Ovary (tissue), 9 donors: ENCODE data around the gene NGEF. TPM values are rescaled to one million over a fixed set of nuclear protein-coding genes. Genes with fewer than 3 reads are reported as not detected.

Experiments
- DNase-seq, 5 donors: peaks; one replicate each; pipeline ENCODE4 v3.0.0-alpha.2; 2019 to 2020
- H3K27ac ChIP-seq, 2 donors: fragments of 200-600 bp; one replicate each; pipeline versions ENCODE4 v1.5.1 to v1.8.0; 2019 to 2022
- H3K27me3 ChIP-seq: fragments of 200-600 bp; one replicate; pipeline ENCODE4 v1.8.0; 2022
- H3K36me3 ChIP-seq: fragments of 200-600 bp; sonication (generic); one replicate; pipeline ENCODE4 v1.5.1; 2019
- H3K4me1 ChIP-seq: one replicate; pipeline ENCODE4 v1.8.1; 2013; ENCODE audit warnings: mild to moderate bottlenecking, moderate library complexity; ENCODE audit not compliant: insufficient read depth
- H3K4me3 ChIP-seq: fragments of 200-600 bp; sonication (generic); one replicate; pipeline ENCODE4 v1.5.1; 2017
- H3K9me3 ChIP-seq, 2 donors: fragments of 200-600 bp in 1 of 2; sonication (generic) in 1 of 2; one replicate each; pipeline versions ENCODE4 v1.5.1 to v1.8.1; 2013 to 2019; ENCODE audit warnings: mild to moderate bottlenecking in 1 of 2, moderate library complexity in 1 of 2
- CTCF ChIP-seq, 3 donors: fragments of 450-650 bp in 2 of 3; fragments of 200-600 bp in 1 of 3; IDR thresholded peaks; one replicate each; pipeline versions ENCODE4 v1.5.1 to v1.8.0; 2016 to 2022; ENCODE audit warnings: antibody characterized with exemption in 3 of 3, mild to moderate bottlenecking in 1 of 3
- EP300 ChIP-seq: sonication (generic); formaldehyde crosslinking; IDR thresholded peaks from one replicate; pipeline ENCODE4 v1.6.1; 2017; ENCODE audit warnings: antibody characterized with exemption
- POLR2A ChIP-seq: fragments of 450-650 bp; IDR thresholded peaks from one replicate; pipeline ENCODE4 v1.6.1; 2017; ENCODE audit warnings: antibody characterized with exemption, mild to moderate bottlenecking, moderate library complexity
- WGBS, 3 donors: extraction: QIAGEN DNeasy Blood & Tissue Kit in 1 of 3; methylation state at CpG; one replicate each; pipeline versions ENCODE4 v1.1.5 to v1.1.7; 2013 to 2017; 5-methylcytosine and 5-hydroxymethylcytosine counted together
- intact Hi-C, 4 donors: fragments of 100-400 bp; cut with DNase I; formaldehyde crosslinking; loops; one replicate each; pipeline versions ENCODE4 v1.11.0 to v1.15.1; 2022 to 2023
- polyA plus RNA-seq, 2 donors: library from polyadenylated mRNA; stranded (reverse); fragments of 200-250 nt in 1 of 2; fragments of 350-450 nt in 1 of 2; fragmentation: Illumina TruSeq in 1 of 2; extraction: RNeasy Lipid Tissue Mini Kit (QIAGEN cat#74804) in 1 of 2; gene quantifications; one replicate each; pipeline ENCODE4 v1.2.3, GENCODE V29; 2013 to 2014
- total RNA-seq, 7 donors: library from RNA; depleted of rRNA in 2 of 7; stranded (reverse); fragments of >200 nt in 2 of 7; fragmentation: NEBNext Ultra II Directional in 3 of 7; extraction: Animal tissue kit (Norgen Biotek cat#: 25700) in 3 of 7; gene quantifications; one replicate each; pipeline versions ENCODE4 v1.1.0 to v1.2.4, GENCODE V29; 2016 to 2023
- donor health status: DM: no; HTN: no; CAD: no; lungs with moderate emphysema.
- donor health status: DM: no; HTN: no; CAD: no.
- donor health status: Bipolar disorder and iron deficiency.
- donor health status: DM: yes; HTN: yes; CAD: no.
- donor health status: DM: no; HTN: no; CAD: no.
- donor health status: DM: yes; HTN: yes; CAD: no.

Gene NGEF
- total and polyA plus RNA-seq, 9 donors: 0.18 to 3.1 (median 0.80) TPM

GRCh38 chr2:233002829-233003657 lies 10.0 kb downstream of the NGEF start:
- DNase-seq: no peak
- no peaks in the 10 kb centered on the region for H3K27me3 ChIP-seq
- intact Hi-C loops: no loop called here
- 83 to 89% (median 88%) methylated on average over 18 to 19 of the region's 19 CpGs for WGBS, 3 donors
- no peaks in the 10 kb centered on the region for H3K4me1 ChIP-seq
- H3K27ac ChIP-seq: no peak overlapping the region
- H3K9me3 ChIP-seq: no peaks in the 10 kb centered on the region
- no peaks in the 10 kb centered on the region for H3K36me3 ChIP-seq
- TF ChIP-seq CTCF (IDR thresholded peaks at IDR 0.05): no peak
- H3K4me3 ChIP-seq: no peak overlapping the region

GRCh38 chr2:233000886-233001750 lies 11.9 kb downstream of the NGEF start:
- Histone ChIP-seq H3K4me1 (no peaks in the 10 kb centered on the region), H3K27me3 (no peaks in the 10 kb centered on the region), H3K9me3 (no peaks in the 10 kb centered on the region), H3K36me3 (no peaks in the 10 kb centered on the region), H3K4me3 (no peak overlapping the region), H3K27ac (no peak overlapping the region)
- WGBS, 3 donors: 87 to 90% (median 89%) methylated on average over 20 of the region's 20 CpGs
- DNase-seq: peak in 1 of 5 donors; percentile 4
- intact Hi-C loops: no loop called here
- TF ChIP-seq POLR2A: no peak
- TF ChIP-seq CTCF (IDR thresholded peaks at IDR 0.05): no peak
- no peak for TF ChIP-seq EP300

- Histone ChIP-seq H3K36me3 (no peaks in the 10 kb centered on the region), H3K27ac (no peak overlapping the region), H3K27me3 (no peaks in the 10 kb centered on the region), H3K4me1 (no peaks in the 10 kb centered on the region), H3K4me3 (no peak overlapping the region), H3K9me3 (no peaks in the 10 kb centered on the region)
- no peak for TF ChIP-seq POLR2A
- TF ChIP-seq EP300: no peak
- TF ChIP-seq CTCF (IDR thresholded peaks at IDR 0.05): no peak
- DNase-seq: no peak
- intact Hi-C loops: no loop called here
- 83 to 93% (median 87%) methylated on average over 7 of the region's 7 CpGs for WGBS, 3 donors
Observed at GRCh38 chr2:232999354-232999753, 13.7 kb downstream of the NGEF start.

- 82 to 94% (median 89%) methylated on average over 5 of the region's 5 CpGs for WGBS, 3 donors
Observed at GRCh38 chr2:232998666-232998985, 14.4 kb downstream of the NGEF start.

More at GRCh38 chr2:232998666-232998985, 14.4 kb downstream of the NGEF start:
- H3K4me1 ChIP-seq: no peaks in the 10 kb centered on the region
- H3K27ac ChIP-seq: no peak overlapping the region
- H3K36me3 ChIP-seq: no peaks in the 10 kb centered on the region
- no peak overlapping the region for H3K4me3 ChIP-seq
- no peaks in the 10 kb centered on the region for H3K27me3 ChIP-seq
- no peak for DNase-seq
- intact Hi-C loops: no loop called here
- TF ChIP-seq POLR2A (no peak), CTCF (IDR thresholded peaks at IDR 0.05) (no peak), EP300 (no peak)
- H3K9me3 ChIP-seq: no peaks in the 10 kb centered on the region
